ENCODE measurements around the gene MAST4.

MAST4 gene

DNA sequence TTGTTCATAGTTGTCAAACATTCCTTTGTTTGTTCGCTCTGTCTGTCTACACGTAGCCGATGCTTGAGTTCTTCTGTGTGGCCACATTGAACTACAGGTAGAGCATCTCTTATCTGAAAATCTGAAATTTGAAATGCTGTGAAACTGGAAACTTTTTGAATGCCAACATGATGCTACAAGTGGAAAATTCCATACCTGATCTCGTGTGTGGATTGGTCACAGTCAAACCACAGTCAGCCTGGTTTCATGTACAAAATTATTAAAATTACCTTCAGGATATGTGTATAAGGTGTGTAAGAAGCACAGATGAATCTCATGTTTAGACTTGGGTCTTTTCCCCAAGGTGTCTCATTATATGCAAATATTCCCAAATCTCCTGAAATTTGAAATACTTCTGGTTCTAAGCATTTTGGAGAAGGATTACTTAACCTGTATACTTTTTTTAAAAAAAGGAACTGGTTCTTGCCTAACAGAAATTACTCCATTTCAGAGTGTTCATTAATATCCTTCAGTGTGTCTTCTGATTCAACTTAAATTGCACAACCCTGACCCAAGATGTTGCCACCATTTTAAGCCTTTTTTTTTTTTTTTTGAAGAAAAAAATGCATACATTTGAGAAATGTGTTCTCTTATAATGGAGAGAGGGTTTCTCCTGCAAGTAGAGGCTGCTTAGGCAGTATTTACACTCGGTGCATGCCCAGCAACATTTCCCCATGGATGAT lies 254.3 kb downstream of the MAST4 start:
- no peak for DNase-seq

DNA sequence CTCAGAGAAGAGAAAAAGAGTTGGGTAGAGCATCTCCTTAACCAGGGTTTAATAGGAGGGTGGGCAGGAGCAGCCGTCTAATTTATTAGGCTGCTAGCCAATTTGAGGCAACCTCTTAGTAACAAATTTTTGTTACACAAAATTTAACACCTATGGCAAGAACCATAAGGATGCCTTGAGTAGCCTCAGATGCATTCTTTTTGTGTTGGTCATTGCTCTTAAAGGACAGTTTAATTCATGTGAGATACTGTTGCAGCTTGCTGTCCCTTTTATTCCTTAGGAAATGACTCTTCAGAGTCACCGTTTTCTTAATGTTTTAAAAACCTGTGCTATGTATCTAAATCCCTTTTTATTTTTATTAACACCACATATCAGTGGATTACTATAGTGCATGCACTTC lies 255.1 kb downstream of the MAST4 start:
- DNase-seq: no peak

DNA sequence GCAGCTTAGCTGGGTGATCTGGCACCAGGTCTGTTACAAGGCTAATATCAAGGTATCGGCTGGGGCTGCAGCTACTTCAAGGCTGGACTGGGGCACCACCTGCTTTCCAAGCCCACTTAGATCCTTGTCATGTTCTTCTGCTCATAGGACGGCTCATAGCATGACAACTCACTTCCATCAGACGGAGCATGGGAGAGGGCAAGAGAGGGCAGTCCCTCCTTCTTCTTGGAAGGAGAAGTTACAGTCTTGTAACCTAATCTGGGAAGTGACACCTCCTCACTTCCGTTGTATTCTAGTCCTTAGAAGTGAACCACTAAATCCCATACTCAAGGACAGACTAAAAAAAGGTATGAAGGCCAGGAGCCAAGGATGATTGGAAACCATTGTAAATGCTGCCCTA lies 258.2 kb downstream of the MAST4 start:
- no peak for DNase-seq

DNA sequence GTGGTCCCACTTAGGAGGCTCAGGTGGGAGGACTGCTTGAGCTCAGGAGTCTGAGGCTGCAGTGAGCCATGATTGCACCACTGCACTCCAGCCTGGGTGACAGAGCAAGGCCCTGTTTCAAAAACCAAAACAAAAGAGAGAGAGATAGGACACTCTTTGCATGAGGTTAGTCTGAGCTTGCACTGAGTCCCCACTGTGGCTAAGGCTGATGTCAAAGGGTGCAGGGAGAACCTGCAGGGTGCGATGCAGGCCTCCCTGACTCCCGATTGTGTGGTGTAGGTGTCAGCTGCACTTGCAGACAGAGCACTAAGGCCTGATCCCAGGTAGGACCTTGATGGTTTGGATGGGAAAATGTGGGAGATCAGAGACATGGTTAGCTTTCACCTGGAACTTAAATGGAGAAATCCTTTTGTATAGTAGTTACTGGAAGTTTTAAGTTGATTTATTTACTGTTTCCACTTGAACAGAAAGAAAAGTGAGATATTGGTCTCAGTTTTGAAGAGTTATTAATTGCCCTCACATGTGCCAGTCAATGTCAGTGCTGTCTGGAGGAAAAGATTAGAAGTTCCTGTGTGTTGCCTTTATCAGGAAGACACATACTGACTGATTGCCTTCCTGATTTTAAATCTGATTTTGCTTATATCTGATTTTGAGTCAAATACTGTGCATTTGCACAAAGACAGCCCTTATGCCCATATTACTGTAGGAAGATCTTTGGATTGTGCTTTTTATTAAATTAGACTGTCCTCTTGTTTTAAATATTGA lies 260.0 kb downstream of the MAST4 start:
- no peak for DNase-seq

DNA sequence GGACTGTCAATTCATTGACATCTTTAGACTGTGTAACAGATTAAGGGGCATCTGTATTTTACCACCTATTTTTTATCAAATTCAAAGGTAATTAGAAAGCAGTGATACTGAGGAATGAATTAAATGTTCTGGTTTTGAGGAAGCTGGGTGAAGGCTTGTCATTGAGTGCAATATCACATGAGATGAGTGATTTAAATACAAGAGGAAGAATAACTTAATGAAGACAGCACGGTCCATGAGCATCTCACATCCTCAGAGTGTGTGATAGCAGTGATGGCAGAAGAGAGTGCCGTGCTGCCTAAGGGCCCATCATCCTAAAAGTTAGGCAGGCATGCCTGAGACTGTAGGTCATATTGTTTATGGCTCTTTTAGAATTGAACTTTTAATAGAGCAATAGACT lies 263.3 kb downstream of the MAST4 start:
- DNase-seq: no peak

GRCh38 chr5:66860199-66860975 lies 264.2 kb downstream of the MAST4 start:
- no peak for DNase-seq

DNA sequence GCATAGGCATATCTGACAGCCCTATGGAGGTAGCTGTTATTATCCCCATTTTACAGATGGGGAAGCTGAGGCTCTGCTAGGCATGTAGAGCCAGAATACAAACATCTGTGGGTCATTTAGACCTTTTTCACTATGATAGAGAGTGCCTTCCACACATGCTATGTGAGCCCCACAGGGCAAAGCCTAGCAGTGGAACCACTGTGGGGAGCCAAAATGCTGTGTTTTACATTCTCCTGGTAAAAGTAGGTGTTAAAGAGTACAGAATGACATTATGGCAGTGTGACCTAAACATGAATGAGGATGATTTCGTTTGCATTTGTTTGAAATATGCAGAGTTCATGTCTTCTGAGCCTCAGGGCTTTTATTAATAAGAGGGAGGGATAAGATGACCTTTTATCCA lies 265.2 kb downstream of the MAST4 start:
- DNase-seq: no peak

DNA sequence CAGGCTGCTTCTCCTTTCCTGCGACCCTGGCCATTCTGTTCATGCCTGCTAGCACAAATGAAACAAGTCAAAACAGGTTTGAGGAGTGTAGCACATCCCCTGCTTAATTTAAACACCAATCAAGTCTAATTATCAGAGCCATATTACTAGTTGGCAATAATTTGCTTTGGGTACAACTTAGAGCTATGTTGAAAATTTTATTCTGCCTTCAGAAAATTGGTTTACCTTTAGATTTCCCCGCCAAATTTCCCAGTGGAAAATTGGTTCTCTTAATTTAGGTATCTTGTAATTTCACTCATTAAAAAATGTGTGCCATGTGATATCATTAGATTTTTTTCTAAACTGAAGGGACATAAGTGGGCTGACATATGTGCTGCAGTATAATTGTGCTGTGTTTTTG lies 265.8 kb downstream of the MAST4 start:
- DNase-seq: no peak

GRCh38 chr5:66863243-66864170 lies 267.3 kb downstream of the MAST4 start:
- DNase-seq: no peak

- DNase-seq: no peak
Observed at GRCh38 chr5:66864240-66864884, 268.2 kb downstream of the MAST4 start.

DNA sequence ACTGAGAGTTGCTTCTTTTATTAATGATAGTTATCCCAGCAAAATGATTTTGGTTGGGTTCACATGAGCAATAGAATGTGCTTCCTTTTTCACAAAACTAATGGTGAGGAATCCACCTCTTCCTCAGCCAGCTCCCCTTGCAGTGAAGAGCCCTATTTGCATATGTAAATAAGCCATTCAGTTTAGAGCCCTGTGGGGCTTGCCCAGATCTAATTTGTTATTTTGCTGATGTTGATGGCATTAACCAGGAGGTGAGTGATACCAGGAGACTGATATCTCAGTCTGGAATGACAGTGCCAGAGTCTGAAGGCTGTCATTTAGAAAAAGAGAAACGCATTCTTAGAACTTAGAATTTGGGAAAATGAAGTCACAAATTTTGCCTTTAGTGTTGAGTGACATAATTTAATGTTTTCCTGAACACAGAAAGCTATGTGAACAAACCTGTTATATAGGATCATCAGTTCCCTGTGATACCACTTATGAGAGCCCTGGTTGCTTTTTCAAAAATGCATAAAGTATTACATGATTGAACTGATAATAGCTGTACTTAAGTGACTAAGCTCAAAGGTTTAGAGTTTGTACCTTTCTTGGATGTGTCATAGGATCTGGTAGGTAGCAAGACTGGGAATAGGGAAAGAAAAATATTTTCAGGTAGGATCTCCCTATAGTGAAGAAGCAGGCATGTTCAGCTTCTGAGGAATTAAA lies 271.6 kb downstream of the MAST4 start:
- no peak for DNase-seq

GRCh38 chr5:66869347-66869746 lies 273.2 kb downstream of the MAST4 start:
- DNase-seq: no peak

DNA sequence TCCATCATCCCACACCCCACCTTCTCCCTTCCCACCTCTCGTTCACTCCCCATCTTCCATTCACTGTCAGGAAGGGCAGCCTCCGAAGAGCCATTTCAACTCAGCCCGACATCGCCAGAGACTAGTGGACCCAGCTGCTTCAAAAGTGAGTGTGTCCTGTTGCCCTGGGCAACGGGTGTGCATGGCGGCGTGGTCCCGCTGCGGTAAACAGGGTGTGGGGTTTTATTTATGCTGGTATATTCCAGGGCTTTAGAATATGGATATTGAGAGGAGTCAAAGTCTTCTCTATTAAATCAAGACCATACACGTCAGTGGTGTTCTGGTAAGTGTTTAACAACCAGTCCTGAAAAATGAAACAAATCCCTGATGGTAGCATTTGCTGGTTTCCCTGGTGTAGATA lies 274.5 kb downstream of the MAST4 start:
- no peak for DNase-seq

DNA sequence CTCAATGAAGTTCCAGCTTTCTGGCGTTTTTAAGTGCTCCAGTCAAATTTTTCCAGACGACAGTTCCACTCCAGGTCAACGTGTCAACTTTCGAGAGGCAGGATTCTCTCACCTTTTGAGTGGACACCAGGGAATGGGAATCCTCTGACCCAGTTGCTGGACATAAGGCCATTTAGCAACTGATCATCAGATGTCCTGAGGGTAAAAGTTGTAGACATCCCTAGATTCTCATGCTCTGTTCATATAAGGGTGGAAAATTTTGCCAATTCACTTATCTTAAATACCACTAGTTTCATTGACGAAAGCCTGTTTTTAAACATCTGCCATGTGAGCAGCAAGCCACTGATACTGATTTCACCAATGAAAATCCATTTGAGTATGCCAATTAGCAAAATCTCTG lies 275.5 kb downstream of the MAST4 start:
- DNase-seq: no peak

DNA sequence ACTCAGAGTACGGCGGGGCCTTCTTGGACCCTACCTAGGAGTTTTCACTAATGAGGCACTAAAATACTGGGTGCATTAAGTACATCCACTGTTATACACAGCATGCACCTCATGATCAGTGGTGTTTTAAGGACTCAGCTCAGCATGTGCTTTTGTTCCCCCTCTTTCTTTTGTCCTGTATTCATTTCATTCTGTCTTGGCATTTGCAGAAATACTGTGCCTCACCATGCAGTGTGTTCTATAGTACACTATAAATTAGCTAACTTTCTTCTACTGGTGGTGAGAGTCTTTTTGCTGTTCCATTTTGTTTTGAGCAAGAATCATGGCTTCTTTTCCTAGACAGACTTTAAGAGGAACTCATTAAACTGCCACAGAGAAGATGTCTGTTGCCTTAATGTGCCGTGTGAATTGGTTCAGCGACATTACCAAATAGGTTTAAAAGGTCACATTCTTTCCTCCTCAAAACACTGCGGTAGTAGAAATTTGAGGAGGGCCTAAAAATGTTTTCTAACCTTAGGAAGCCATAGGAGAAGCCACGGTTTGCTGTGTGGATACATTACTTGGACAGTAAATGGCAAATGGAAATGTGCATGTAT lies 276.6 kb downstream of the MAST4 start:
- no peak for DNase-seq

GRCh38 chr5:66874004-66874403 lies 277.8 kb downstream of the MAST4 start:
- DNase-seq: no peak

DNA sequence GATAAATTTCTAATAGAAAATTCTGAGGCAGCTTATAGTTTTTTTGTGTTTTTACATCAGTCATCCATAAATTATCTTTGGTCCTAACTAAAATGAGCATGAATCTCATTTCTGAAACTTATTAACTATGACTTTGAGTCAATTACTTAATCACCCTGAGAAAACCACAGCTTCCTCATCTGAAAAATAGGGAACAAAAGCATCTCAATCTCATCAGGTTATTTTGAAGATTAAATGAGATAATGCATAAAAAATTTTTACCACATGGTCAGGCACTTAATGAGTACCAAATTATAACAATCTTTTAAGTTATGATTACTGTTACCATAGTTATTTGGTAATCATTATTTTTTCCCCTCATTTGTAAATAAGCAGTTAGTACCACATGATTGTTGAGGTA lies 279.1 kb downstream of the MAST4 start:
- no peak for DNase-seq

- DNase-seq: no peak
Observed at GRCh38 chr5:66876266-66876807, 280.1 kb downstream of the MAST4 start.

GRCh38 chr5:66877843-66878242 lies 281.6 kb downstream of the MAST4 start:
- no peak for DNase-seq

- DNase-seq: no peak
Observed at GRCh38 chr5:66880401-66880800, 284.2 kb downstream of the MAST4 start.
